Measurements from ENCODE around the gene MSRB2.
"Not testable (repeated sequence)": the region's sequence is repeated elsewhere in the genome, so short reads cannot be mapped to it uniquely, and the experiment has no call there.

MSRB2 gene

DNA sequence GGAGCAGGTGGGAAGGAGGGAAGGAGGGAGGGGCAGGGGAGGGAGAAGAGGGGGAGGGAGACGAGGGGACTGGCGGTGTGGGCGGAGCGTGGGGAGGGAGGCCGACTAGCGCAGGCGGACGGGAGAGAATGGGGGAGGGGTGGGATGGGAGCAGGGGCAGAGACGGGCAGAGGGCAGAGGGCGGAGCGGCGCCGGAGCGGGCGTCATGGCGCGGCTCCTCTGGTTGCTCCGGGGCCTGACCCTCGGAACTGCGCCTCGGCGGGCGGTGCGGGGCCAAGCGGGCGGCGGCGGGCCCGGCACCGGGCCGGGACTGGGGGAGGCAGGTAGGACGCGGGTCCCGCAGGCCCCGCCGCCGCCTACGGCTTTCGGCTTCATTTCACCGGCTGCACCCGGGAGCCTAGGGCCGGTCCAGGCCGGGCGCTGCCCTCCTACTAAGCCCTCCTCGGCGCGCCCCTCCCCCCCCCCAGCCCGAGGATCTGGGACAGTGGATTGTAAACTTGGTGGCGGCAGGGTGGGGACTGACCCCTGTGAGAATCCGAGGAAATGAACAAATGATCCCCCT lies at the start of gene MSRB2:
Gene MSRB2 (plus strand): TSS at position 176 of the 562 bp plus-strand sequence. CDS start 30 bp downstream, at position 206.
- DNase-seq = peak; percentile 63 to 87 (median 76)

DNA sequence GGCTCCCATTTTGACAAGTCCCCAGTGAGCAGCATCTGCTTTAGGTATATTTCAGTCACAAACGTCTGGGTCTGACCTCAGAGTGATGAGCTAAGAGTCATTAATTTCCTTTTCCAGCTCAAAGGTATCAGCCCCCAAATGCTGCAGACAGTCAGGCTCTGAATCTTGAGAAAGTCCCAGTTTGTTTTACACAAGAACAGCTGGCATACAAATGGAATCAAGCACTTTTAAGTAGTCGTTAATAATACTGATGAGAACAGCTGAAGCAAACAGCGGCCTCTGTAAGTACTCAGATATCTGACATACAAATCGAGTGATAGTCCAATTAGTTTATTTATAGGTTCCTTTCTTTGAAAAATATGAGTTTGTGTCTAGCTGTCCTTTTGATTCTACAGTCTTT lies 49.4 kb upstream of the MSRB2 start:
- no peak for DNase-seq

DNA sequence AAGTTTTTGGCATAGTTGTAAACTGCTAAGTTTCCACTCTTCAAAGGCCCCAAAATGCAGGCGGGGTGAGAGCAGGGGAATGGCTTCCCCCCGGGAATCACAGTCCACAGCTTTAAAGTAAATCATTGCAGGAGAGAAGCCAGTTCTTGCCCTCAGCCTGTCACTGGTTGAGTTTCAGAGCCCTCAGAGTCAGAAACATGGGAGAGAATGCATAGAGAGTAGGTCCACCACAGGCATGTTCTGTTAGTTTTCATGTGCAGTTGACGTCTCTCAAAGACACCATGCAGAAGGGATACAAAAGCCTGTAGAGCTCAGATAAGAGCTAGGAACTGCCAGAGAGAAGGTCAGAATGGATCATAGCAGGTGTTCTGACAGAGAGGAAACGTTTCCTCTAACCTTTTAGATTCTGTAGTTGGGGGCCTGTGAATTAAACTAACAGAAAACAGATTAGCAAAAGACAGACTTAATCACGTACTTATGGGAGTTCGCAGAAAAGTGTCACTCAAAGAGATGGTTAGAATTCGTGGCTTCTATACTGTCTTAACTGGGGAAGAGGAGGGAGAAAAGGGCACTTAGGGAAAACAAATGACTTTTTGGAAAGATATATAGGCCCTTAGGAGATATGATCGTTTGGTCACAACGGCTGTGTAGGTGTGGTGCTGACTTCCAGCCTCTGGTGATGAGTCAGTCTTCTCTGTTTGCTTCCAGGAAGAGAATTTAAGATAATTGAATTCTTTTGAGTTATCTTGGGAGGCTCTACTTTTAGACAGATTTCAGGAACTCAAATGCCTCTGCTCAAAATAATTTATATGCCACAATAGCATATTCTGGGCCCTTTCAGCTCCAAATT lies 48.0 kb upstream of the MSRB2 start:
- DNase-seq = no peak

DNA sequence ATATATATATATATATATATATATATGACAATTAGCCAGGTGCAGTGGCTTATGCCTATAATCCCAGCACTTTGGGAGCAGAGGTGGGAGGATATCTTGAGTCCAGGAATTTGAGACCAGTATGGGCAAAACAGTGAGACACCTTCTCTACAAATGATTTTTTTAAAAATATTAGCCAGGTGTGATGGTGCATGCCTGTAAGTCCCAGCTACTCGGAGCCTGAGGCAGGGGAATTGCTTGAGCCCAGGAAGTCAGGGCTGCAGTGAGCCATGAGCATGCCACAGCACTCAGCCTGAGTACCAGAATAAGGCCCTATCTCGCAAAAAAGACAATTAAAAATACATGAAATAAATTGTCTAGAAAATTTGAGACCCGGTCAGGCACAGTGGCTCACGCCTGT lies 47.2 kb upstream of the MSRB2 start:
- no peak for DNase-seq

DNA sequence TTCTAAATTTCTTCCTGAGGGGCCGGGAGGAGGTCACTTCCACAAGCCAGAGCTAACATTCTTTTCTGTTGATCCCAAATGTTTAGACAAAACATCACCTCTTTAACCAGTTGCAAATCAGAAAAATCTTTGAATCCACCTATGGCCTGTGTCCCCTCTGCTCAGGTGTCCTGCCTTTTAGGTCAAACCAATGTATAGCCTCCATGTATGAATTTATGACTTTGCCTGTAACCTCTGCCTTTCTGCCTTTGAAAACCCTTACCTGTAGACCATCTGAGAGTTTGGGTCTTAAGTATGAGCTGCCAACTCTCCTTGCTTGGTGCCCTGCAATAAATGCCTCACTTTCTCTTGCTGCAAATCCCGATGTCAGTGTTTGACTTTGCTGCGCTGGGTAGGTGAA lies 44.1 kb upstream of the MSRB2 start:
- DNase-seq = no peak

DNA sequence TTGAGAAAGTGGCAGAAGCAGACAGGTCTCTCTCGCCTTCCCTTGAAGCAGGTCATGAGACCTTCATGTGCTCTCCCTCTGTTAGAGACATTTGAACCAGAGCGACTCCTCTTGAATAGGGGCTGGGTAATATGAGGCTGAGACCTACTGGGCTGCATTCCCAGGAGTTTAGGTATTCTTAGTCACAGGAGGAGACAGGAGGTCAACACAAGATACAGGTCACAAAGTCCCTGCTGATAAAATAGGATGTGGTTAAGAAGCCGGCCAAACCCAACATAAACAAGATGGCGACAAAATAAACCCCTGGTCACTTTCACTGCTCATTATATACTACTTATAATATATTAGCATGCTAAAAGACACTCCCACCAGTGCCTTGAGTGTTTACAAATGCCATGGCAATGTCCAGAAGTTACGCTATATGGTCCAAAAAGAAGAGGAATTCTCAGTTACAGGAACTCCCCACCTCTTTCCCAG lies 43.5 kb upstream of the MSRB2 start:
- no peak for DNase-seq

DNA sequence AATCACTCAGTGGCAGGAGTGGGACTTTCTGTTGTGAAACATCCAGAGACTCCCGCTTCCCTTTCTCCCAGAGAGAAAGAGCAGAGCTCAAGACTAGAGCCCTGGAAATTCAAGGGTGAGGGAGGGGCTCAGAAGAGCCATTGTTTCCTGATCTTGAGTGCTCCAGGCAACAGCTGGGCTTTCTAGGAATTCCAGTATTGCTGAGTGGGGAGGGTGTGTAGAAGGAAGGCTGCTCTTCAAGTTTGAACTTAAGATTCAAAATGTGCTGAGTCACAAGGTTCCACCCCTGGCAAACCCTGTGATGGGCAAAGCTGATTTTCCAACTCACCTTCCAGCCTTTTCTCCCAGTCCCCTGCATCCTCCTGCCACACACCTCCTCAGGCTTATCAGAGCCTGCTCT lies 42.3 kb upstream of the MSRB2 start:
- DNase-seq = peak; percentile 8 to 65 (median 23)

DNA sequence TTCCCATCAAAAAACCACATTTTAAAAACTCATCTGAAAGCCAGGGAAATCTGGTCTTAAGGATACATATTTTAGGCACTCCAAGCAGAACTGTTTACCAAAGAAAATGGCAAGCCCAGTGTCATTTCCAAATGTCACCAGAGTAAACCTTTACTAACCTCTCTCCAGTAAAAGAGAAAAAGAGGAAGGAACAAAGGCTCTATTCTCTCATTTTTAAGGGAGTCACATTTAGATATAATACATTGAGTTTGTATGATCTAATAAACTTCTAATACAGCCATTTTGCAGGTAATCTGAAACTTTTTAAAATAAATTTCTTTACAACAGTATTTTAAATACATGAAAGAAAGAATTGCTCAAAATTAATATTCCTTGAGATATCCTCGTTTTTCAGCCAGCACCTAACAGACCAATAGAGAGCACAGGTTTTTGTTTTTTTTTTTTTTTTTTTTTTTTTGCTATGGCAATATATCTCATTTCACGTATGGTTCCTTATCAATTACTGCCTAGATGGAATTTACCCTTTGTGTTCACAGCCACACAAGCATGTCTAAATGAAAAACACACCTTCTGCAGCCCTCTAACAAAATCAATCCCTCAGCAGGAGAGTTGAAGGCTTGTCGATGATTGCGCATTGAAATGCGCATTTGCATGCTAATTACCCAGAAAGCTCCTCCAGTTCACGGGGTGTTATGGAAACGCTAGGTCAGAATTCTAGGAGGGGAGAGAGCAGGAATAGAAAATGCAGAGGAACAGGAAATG lies 39.8 kb upstream of the MSRB2 start:
- no peak for DNase-seq

DNA sequence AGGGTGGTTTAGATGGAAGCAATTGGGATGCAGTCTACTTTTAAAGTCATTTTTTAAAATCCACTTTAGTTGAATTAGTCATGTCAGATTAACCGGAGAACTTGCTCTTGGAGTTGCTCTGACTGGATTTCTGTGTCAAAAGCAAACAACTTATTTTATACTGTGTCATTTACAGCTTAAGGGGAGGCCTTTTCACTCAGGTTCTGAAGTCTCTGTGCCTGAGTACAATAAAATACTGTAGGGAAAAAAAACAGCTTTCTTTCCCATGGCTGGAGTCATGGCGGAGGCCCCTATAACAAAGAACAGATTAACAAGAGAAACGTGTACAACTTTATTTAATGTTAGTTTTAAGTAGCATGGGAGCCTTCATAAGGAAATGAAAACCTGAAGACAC lies 39.2 kb upstream of the MSRB2 start:
- DNase-seq = no peak

DNA sequence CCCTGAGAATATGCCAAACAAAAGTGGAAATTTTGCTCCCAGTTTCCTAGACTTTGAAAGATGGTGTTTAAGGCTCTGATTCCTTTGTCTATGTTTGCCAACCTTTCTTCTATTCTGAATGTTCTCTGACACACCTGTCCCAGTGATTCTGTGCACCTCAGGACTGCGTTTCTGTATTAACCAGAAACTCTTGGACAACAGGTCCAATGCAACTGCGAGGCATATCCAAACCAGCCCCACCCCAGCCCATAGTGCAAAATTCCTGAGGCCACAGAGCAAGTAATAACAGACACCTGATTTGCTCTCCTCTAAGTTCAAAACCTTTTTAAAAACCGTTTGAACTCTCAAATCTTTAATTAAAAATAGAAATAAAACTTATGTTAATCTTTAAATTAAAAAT lies 37.0 kb upstream of the MSRB2 start:
- no peak for DNase-seq

DNA sequence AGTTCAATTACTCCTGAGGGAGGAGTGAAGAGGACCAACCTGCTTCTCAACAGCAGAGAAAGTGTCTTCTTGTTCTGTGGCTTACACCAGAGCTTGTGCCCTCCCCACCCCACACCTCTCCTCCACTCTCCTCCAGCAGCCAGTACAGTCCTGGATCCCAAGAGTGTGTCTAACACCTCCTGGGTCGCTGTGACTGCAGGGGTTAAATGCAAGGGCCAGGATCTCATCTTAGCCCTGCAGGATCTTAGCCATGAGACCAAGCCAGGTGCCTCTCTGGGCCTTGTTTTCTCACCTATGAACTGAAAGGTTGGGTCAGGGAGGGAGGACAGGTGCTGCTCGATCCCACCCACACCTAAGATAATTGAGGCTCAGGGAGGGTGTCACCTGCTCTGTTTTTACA lies 34.5 kb upstream of the MSRB2 start:
- DNase-seq = no peak

DNA sequence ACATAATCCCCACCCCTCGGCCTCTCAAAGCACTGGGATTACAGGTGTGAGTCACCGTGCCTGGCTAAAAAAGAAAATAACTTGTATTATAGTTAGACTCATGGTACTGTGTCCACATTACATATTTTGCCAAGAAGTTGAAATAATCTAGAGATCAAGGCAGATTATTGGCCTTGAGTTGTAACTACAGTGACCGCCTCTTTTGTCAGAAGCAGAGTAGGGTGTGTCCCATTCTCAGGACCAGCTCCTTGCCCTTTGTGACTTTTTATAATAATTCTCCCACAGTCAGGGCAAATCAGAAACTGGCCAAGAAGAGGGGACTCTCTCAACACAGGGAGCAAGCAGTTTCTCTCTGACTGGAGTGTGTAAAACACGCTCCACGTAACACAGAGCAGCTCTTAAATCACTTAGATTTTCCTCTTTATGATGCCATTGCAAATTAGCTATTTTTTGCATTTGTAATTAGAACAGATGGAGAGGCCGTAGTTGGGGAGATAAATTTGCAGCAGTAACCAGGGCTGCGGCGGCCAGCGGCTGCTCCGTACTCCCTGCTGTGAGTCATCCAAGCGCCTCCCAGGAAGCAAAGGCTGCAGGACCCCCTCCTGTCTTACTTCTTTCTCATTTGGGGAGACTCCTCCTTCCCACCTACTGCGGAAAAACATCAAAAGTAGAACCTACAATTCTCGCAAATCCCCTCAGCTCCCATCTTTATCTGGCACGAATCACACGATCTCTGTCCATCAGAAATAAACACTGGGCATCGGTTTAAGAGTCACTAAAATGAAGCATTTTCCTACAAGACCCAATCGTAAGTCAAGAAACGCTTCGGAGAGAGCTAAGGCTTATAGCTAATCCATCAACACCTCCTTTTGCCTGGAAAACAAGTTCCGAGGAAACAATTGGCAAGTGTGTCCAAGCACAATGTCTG lies 32.1 kb upstream of the MSRB2 start:
- no peak for DNase-seq

DNA sequence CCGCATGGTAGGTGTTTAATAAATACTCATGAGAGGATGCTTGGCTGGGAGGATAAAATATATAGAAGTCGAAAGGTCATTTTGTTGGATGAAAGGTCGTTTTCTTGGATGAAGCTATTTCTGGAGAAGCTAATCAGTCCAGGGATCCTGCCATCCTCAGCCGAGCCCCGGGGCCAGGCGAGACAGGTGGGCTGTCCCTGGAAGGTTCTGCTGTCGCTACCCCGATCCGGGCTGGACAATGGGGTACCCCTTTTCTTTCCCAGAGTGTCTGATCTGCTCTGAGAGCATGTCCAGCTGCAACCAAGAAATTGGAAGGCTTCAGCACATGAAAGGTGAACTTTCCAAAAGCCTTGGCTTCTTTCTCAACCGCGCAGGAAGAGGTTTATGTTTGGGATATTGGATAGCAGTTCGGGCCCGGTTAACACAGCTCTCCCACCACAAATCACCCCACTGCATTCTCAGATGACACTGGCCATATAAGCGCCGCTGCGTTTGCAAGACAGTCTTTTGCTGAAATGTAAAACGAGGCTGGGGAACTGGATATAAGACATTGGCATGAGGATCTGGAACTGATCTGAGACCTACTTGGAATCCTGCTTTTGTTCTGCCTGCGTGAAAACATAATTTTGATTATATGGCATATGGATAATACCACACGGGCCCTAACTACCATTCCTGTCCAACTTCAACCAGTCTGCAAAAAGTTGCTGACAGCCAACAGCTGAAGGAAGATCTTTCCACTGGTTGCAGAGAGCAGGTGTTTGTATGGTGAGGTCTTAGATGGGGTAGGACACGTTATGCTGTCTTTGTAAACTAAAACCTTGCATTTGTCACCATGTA lies 31.2 kb upstream of the MSRB2 start:
- DNase-seq = no peak

DNA sequence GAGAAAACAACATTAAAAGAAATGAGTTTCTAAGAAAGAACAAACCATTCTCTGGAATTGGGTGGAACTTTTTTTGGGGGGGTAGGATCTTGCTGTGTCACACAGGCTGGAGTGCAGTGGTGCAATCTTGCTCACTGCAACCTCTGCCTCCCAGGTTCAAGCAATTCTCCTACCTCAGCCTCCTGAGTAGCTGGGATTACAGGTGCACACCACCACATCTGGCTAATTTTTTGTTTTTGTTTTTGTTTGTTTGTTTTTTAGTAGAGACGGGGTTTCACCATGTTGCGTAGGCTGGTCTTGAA lies 30.6 kb upstream of the MSRB2 start:
- not testable (repeated sequence) for DNase-seq

DNA sequence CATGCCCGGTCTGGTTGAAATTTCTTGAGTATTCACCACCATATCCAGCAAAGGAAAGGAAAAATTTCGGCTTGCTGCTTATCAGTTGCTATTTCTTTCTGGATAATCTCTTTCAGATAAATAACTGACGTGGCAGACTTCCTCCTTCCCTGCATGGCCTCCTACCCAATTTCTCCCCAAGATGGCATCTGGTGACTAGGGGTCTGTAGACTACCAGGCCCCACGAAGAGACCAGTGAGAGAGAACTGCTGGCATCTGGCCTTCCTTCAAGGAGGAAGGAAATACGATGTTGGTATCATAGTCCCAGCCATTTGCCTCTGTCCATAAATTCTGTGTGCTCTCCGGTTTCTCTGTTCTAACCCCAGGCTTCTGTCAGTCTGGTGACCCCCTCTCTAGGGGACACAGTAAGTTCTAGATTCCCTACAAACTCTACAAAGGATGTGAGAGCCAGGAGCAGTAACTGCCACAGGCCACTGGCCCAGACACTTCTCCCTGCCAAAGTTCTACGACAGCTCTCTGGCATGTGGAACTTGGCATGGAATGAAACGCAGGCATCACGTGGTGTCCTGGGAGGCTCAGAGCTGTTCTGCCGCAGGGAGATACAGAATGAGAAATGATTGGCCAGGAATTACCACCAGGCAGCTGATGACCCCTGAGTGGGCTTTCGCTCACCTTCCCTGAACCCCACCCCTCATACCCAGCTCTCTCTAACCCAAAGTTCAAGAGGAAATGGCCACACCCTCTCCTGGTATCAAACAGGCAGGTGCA lies 30.0 kb upstream of the MSRB2 start:
- no peak for DNase-seq

DNA sequence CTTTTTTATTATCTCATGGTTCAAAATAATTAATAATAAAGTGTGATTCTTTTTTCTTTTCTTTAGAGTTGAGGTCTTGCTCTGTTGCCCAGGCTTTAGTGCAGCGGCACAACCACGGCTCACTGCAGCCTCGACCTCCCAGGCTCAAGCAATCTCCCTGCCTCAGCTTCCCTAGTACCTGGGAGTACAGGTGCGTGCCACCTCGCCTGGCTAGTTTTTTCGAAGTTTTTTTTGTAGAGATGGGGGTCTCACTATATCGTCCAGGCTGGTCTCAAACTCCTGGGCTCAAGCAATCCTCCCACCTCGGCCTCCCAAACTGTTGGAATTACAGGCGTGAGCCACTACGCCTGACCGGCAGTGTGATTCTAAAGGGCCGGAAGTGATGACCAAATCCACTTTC lies 28.0 kb upstream of the MSRB2 start:
- no peak for DNase-seq

DNA sequence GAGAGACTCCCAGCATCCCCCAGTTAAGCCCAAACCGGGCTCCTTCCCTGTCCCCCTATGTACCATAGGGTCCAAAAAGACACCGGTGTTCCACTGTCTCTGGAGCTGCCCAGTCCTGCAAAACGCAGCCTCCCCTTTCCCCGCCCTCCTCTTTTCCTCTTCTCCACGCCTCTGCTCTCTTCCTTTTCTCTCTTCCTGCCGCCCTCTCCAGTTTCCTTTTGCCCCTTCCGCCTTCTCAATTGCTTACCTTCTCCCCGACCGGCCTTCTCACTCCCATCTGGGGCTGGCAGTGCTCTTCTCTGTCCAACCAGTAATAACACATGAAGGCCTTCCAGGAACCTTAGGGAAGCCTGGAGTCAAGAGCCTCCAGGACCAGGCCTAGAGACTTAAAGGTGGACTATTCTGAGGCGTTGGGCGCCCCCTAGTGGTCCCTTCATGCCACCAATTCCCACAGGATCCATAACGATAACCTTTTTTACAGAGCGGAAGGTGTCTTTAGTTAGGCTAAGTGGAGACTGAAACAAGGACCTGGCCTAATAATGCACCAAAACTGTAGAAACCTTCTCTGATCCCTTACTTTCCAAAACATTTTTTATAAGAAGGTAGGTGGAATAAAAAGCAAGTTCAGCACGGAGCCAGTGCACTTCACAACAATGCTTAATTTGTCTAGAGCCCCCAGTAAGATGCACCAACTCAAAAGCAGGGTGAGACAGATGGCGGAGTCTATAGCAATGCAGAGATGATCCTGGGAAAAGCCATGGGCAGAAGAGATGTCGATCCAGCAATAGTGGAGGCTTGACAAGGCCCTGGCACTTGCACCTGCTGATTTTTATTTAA lies 27.2 kb upstream of the MSRB2 start:
- peak; percentile 71 to 91 (median 78) for DNase-seq

DNA sequence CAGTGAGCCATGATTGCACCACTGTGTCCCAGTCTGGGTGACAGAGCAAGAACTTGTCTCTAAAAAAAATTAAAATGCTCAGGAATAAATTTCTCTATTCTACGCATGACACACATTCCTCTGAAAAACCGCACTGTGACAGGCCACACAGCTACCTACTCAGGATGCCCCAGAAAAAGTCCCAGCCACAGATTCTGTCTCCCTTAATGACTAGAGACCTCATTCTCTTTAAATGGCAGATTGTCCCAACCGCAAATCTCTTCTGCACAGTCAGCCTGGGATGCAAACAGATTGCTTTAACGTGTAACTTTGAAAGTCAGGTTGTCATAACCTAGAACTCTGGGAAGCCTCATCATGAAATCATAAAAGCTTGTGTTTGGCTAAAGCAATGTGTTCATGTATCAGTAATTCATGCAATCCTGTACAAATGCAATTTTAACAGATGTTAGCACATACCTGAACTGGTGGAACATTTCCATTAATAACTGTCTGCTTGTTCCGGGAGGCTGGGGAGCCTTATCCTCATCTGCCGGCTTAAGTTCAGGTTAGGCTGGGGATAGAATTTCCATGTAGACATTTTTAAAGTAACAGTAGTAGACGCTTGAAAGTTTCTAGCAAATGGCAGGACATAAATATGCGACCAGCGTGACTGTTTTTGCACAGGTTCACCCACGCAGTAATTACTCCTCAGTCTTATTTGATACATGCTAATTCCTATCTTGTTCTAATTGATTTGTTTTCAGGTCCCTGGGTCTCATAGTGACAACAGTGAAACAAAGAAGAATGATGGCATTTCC lies 26.2 kb upstream of the MSRB2 start:
- DNase-seq = no peak

Data from suppressor macrophage treated with lipopolysaccharide for 1 hour (primary cell).